Right ventricle myocardium superior (tissue), 1 donor: Measurements from ENCODE around the gene FLYWCH1. TPM values are rescaled to one million over a fixed set of nuclear protein-coding genes. Genes with fewer than 3 reads are reported as not detected.

ENCODE experiments used
- ATAC-seq: fragments of 200-7000 bp; cut with Tn5 transposase; one replicate; pipeline ENCODE4 v1.9.1; 2020; ENCODE audit warnings: mild to moderate bottlenecking; ENCODE audit not compliant: poor library complexity
- DNase-seq: peaks from one replicate; pipeline ENCODE4 v3.0.0-alpha.2; 2020
- intact Hi-C: fragments of 100-400 bp; cut with DNase I; formaldehyde crosslinking; loops from one replicate; pipeline ENCODE4 v1.11.2; 2022
- long read RNA-seq: library from polyadenylated mRNA; unstranded; transcript quantifications from one replicate; pipeline ENCODE4 v2.0.0, GENCODE V29; 2021
- total RNA-seq: library from RNA; stranded (reverse); fragmentation: NEBNext Ultra II Directional; extraction: Animal tissue kit (Norgen Biotek cat#: 25700); gene quantifications from one replicate; pipeline ENCODE4 v1.2.1, GENCODE V29; 2021
- donor health status: DM: no; HTN: yes; CAD: no; lungs with severe emphysema.

The FLYWCH1 gene
- total RNA-seq: 36.8 TPM
- long read RNA-seq, full-length matches to known transcripts: 99 of 160 reads
- long read RNA-seq, partial matches to known transcripts: 36 of 160 reads
- long read RNA-seq, other reads (novel, unspliced or antisense): 25 of 160 reads

GRCh38 chr16:2911638-2912329 lies at the start of gene FLYWCH1:
Gene FLYWCH1, plus strand, starts transcription at chr16:2911931. Its CDS starts 17,755 bp downstream, at chr16:2929686.
- peak; percentile 99 for ATAC-seq
- intact Hi-C loops: no loop called here
- peak; percentile 100 for DNase-seq

GRCh38 chr16:2865651-2866050 lies 46.1 kb upstream of the FLYWCH1 start:
- intact Hi-C loops: no loop called here
- no peak for DNase-seq

GRCh38 chr16:2866431-2866830 lies 45.3 kb upstream of the FLYWCH1 start:
- intact Hi-C loops: no loop called here

More at GRCh38 chr16:2865651-2866050, 46.1 kb upstream of the FLYWCH1 start:
- ATAC-seq: no peak

GRCh38 chr16:2867661-2867986 lies 44.1 kb upstream of the FLYWCH1 start:
- DNase-seq (no peak), ATAC-seq (no peak)
- intact Hi-C loops: no loop called here

More at GRCh38 chr16:2866431-2866830, 45.3 kb upstream of the FLYWCH1 start:
- DNase-seq: no peak
- ATAC-seq: no peak

GRCh38 chr16:2867987-2868789 lies 43.5 kb upstream of the FLYWCH1 start:
- intact Hi-C loops: no loop called here
- peak; percentile 99 for ATAC-seq
- DNase-seq: peak; percentile 98

GRCh38 chr16:2871926-2872325 lies 39.8 kb upstream of the FLYWCH1 start:
- ATAC-seq (no peak), DNase-seq (no peak)
- intact Hi-C loops: no loop called here

- intact Hi-C loops: loop anchor here (2.0 kb wide), 1 partner anchor 45 kb away; no protein-coding TSS in a partner anchor
- DNase-seq: no peak
- ATAC-seq: peak; percentile 33
These were observed 37.5 kb upstream of the FLYWCH1 start for GRCh38 chr16:2874032-2874911.

GRCh38 chr16:2874912-2875362 lies 36.8 kb upstream of the FLYWCH1 start:
- DNase-seq (peak; percentile 90), ATAC-seq (peak; percentile 99)
- intact Hi-C loops: loop anchor here (2.0 kb wide), 1 partner anchor 44 kb away; no protein-coding TSS in a partner anchor

- no peak for DNase-seq
- no peak for ATAC-seq
- intact Hi-C loops: no loop called here
These were observed 31.8 kb upstream of the FLYWCH1 start for GRCh38 chr16:2879854-2880508.

- intact Hi-C loops: loop anchor here (2.0 kb wide), 1 partner anchor 23 kb away; no protein-coding TSS in a partner anchor
- DNase-seq: peak; percentile 71
- ATAC-seq: peak; percentile 23
These were observed 29.7 kb upstream of the FLYWCH1 start for GRCh38 chr16:2881783-2882649.

GRCh38 chr16:2882650-2883457 lies 28.9 kb upstream of the FLYWCH1 start, which contains the start of gene FLYWCH2:
Gene FLYWCH2, plus strand, starts transcription at chr16:2883215. Its CDS starts 13,235 bp downstream, at chr16:2896450.
- DNase-seq (peak; percentile 99), ATAC-seq (peak; percentile 96)
- intact Hi-C loops: loop anchor here (2.0 kb wide), 1 partner anchor 22 kb away; no protein-coding TSS in a partner anchor

GRCh38 chr16:2883458-2883908 lies 28.2 kb upstream of the FLYWCH1 start:
- ATAC-seq: peak; percentile 22
- intact Hi-C loops: loop anchor here (2.0 kb wide), 1 partner anchor 21 kb away; no protein-coding TSS in a partner anchor
- peak; percentile 55 for DNase-seq

- no peak for ATAC-seq
- DNase-seq: no peak
- intact Hi-C loops: no loop called here
These were observed 27.7 kb upstream of the FLYWCH1 start for GRCh38 chr16:2884041-2884451.

GRCh38 chr16:2894231-2894630 lies 17.5 kb upstream of the FLYWCH1 start:
- intact Hi-C loops: no loop called here
- ATAC-seq (no peak), DNase-seq (no peak)

GRCh38 chr16:2895813-2896212 lies 15.9 kb upstream of the FLYWCH1 start:
- intact Hi-C loops: no loop called here
- no peak for DNase-seq
- ATAC-seq: no peak

GRCh38 chr16:2896480-2897010 lies 15.2 kb upstream of the FLYWCH1 start:
- intact Hi-C loops: no loop called here
- no peak for ATAC-seq
- DNase-seq: no peak
